A673 (cell line): ENCODE results near the gene CEACAM19. TPM values are rescaled to one million over a fixed set of nuclear protein-coding genes. Genes with fewer than 3 reads are reported as not detected.

Experiments used
- BruUV-seq: library from RNA; stranded (reverse); fragments of 400-500 nt; replicated peaks from 2 replicates; lab custom pipeline; 2021; lab: Mats Ljungman, UMichigan
- CTCF ChIA-PET: fragments of 300-600 bp; sonication (Branson Sonifier 250); formaldehyde crosslinking; loops from one replicate; lab custom pipeline; 2022; ENCODE audit warnings: antibody characterized with exemption; lab: Charles Lee
- POLR2A ChIA-PET: fragments of 300-600 bp; sonication (Branson Sonifier 250); formaldehyde crosslinking; loops from one replicate; lab custom pipeline; 2022; ENCODE audit warnings: antibody characterized with exemption; ENCODE audit not compliant: low non-redundant PET; lab: Charles Lee
- DNase-seq: peaks from one replicate; pipeline ENCODE4 v3.0.0-alpha.2; 2015; ENCODE audit warnings: low spot score
- H3K27ac ChIP-seq: fragments of 200-600 bp; sonication (generic); 2 replicates; pipeline ENCODE4 v1.5.1; 2016; ENCODE audit warnings: mixed run types, low read depth, mild to moderate bottlenecking, mixed read lengths, antibody characterized with exemption, low read length; ENCODE audit not compliant: poor library complexity, severe bottlenecking
- H3K27me3 ChIP-seq: fragments of 200-600 bp; sonication (generic); replicated peaks from 2 replicates; pipeline ENCODE4 v1.6.1; 2017; ENCODE audit warnings: mixed run types, low read depth, mild to moderate bottlenecking, mixed read lengths, antibody characterized with exemption, low read length; ENCODE audit not compliant: insufficient read depth, poor library complexity
- H3K36me3 ChIP-seq: fragments of 200-600 bp; sonication (generic); 2 replicates; pipeline ENCODE4 v1.6.1; 2016; ENCODE audit warnings: mixed run types, mild to moderate bottlenecking, mixed read lengths, antibody characterized with exemption, low read length; ENCODE audit not compliant: insufficient read depth, poor library complexity, severe bottlenecking
- H3K4me1 ChIP-seq: fragments of 200-600 bp; sonication (generic); 2 replicates; pipeline ENCODE4 v1.6.1; 2017; ENCODE audit warnings: mixed run types, mild to moderate bottlenecking, mixed read lengths, antibody characterized with exemption, low read length; ENCODE audit not compliant: insufficient read depth, poor library complexity, severe bottlenecking
- H3K4me3 ChIP-seq: fragments of 200-600 bp; sonication (generic); 2 replicates; pipeline ENCODE4 v1.5.1; 2016; ENCODE audit warnings: low read depth, mixed run types, mild to moderate bottlenecking, mixed read lengths, low read length; ENCODE audit not compliant: poor library complexity, severe bottlenecking
- H3K9me3 ChIP-seq: fragments of 200-600 bp; sonication (generic); 2 replicates; pipeline ENCODE4 v1.6.1; 2016; ENCODE audit warnings: mixed run types, low read depth, mild to moderate bottlenecking, mixed read lengths, antibody characterized with exemption, low read length; ENCODE audit not compliant: poor library complexity, severe bottlenecking
- CTCF ChIP-seq: fragments of 300-800, 200-600 bp; sonication (generic); conservative IDR thresholded peaks from 2 replicates; pipeline ENCODE4 v1.5.1; 2017; ENCODE audit warnings: low read depth, mild to moderate bottlenecking, antibody characterized with exemption, low read length, moderate library complexity, mixed read lengths
- EZH2 ChIP-seq: fragments of 200-600 bp; sonication (generic); IDR thresholded peaks from 2 replicates; pipeline ENCODE4 v1.6.1; 2017; ENCODE audit warnings: borderline replicate concordance, low read depth, mild to moderate bottlenecking, mixed read lengths, antibody characterized with exemption, low read length; ENCODE audit not compliant: poor library complexity, severe bottlenecking
- intact Hi-C: fragments of 100-400 bp; cut with micrococcal nuclease; formaldehyde crosslinking; loops from one replicate; pipeline ENCODE4 v1.10.0; 2022; ENCODE audit not compliant: unreplicated experiment
- total RNA-seq: library from RNA; stranded (reverse); gene quantifications from 2 replicates; pipeline ENCODE4 v1.2.3, GENCODE V29; 2021

Gene CEACAM19
- total RNA-seq, 1 experiment from 2014 or later: 2.5 TPM

GRCh38 chr19:44635581-44636438, 35.5 kb upstream of the CEACAM19 start:
- no peak for DNase-seq
- Histone ChIP-seq H3K4me3 (no peak overlapping the region), H3K9me3 (no peaks in the 10 kb centered on the region), H3K4me1 (peaks cover 3% of the 10 kb centered on the region), H3K27me3 (no peaks in the 10 kb centered on the region), H3K27ac (no peak overlapping the region), H3K36me3 (no peaks in the 10 kb centered on the region)
- ChIA-PET CTCF (no interaction called here), POLR2A (interaction anchor here (0.6 kb wide), 1 partner anchor 146 kb away, joined by 9 read pairs; no protein-coding TSS in a partner anchor)
- intact Hi-C loops: no loop called here
- TF ChIP-seq EZH2 (no peak), CTCF (no peak)
- no TSS peak for BruUV-seq

DNA sequence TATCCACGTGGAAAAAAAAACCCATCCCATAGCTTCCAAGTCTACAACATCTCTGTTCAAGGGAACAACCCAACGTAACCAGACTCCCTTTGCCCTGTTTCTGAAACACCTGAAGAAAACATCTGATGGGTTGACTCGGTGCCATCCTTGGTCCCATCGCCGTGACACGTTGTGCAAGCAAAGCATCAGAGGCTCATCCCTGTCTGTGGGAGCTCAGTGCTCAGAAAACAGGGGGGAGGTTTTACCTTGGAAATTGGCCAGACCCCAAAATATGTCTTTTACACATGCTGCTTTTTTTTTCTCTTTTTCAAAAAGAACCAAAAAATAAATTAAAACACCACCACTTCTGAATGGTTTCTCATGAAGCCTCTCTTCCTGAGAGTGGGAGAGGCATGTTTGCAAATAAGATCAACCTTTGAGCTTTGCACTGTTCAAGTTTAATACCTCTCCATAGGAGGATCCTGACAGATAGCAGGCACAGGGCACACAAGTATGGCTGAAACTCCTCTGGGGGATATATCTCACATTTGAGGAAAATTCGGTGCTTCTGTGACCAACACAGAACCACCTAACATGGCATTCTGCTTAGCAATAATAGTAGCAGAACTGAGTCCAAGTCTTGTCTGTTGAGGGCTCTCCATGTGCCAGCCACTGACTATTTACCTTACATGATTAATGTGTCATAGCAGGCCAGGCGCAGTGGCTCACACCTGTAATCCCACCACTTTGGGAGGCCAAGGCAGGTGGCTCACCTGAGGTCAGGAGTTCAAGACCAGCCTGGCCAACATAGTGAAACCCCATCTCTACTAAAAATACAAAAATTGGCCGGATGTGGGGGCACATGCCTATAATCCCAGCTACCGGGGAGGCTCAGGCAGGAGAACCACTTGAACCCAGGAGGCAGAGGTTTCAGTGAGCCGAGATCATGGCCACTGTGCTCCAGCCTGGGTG, 34.6 kb upstream of the CEACAM19 start:
- H3K4me1 ChIP-seq: peaks cover 3% of the 10 kb centered on the region
- H3K27me3 ChIP-seq: no peaks in the 10 kb centered on the region
- no peak for DNase-seq
- intact Hi-C loops: no loop called here
- no peaks in the 10 kb centered on the region for H3K36me3 ChIP-seq
- TF ChIP-seq EZH2 (no peak), CTCF (no peak)
- H3K4me3 ChIP-seq: no peak overlapping the region
- no TSS peak for BruUV-seq
- ChIA-PET CTCF (no interaction called here), POLR2A (no interaction called here)
- no peaks in the 10 kb centered on the region for H3K9me3 ChIP-seq
- no peak overlapping the region for H3K27ac ChIP-seq

GRCh38 chr19:44637390-44637764, 33.9 kb upstream of the CEACAM19 start:
- Histone ChIP-seq H3K9me3 (no peaks in the 10 kb centered on the region), H3K36me3 (no peaks in the 10 kb centered on the region), H3K27me3 (no peaks in the 10 kb centered on the region), H3K4me3 (no peak overlapping the region), H3K27ac (no peak overlapping the region), H3K4me1 (peaks cover 3% of the 10 kb centered on the region)
- ChIA-PET POLR2A (no interaction called here), CTCF (no interaction called here)
- no TSS peak for BruUV-seq
- DNase-seq: no peak
- TF ChIP-seq CTCF: no peak
- no peak for TF ChIP-seq EZH2
- intact Hi-C loops: no loop called here
